Fibroblast of pulmonary artery (primary cell): ENCODE results near the gene KIZ.

ENCODE experiments used
- DNase-seq: peaks from one replicate; pipeline ENCODE4 v3.0.0-alpha.2; 2010; ENCODE audit warnings: low read depth
- H3K4me3 ChIP-seq: replicated peaks from 2 replicates; pipeline ENCODE4 v1.5.1; 2011; ENCODE audit warnings: low read depth, mild to moderate bottlenecking, control low read depth, low read length, moderate library complexity
- CTCF ChIP-seq: IDR thresholded peaks from 2 replicates; pipeline ENCODE4 v1.5.1; 2011; ENCODE audit warnings: mild to moderate bottlenecking, control low read depth, low read length, inconsistent platforms; ENCODE audit errors: missing control alignments

Gene KIZ

GRCh38 chr20:21190869-21191268 lies 65.0 kb downstream of the KIZ start:
- TF ChIP-seq CTCF = no peak
- no peak overlapping the region for H3K4me3 ChIP-seq

GRCh38 chr20:21191839-21192238 lies 66.0 kb downstream of the KIZ start:
- H3K4me3 ChIP-seq = no peak overlapping the region
- TF ChIP-seq CTCF = no peak
- DNase-seq = peak; percentile 20

More at GRCh38 chr20:21190869-21191268, 65.0 kb downstream of the KIZ start:
- no peak for DNase-seq

GRCh38 chr20:21202259-21202658 lies 76.4 kb downstream of the KIZ start:
- no peak overlapping the region for H3K4me3 ChIP-seq
- no peak for TF ChIP-seq CTCF
- DNase-seq = peak; percentile 25

- no peak overlapping the region for H3K4me3 ChIP-seq
- no peak for TF ChIP-seq CTCF
- no peak for DNase-seq
These were observed 77.3 kb downstream of the KIZ start for GRCh38 chr20:21203088-21203656.

- H3K4me3 ChIP-seq = no peak overlapping the region
- TF ChIP-seq CTCF = no peak
- no peak for DNase-seq
These were observed 80.7 kb downstream of the KIZ start for GRCh38 chr20:21206584-21206983.

GRCh38 chr20:21208999-21209398 lies 83.1 kb downstream of the KIZ start:
- H3K4me3 ChIP-seq = no peak overlapping the region
- no peak for TF ChIP-seq CTCF
- no peak for DNase-seq

- TF ChIP-seq CTCF = no peak
- H3K4me3 ChIP-seq = no peak overlapping the region
- DNase-seq = no peak
These were observed 83.8 kb downstream of the KIZ start for GRCh38 chr20:21209668-21210067.
